HepG2 (cell line): ENCODE results near the gene MORC4. TPM values are rescaled to one million over a fixed set of nuclear protein-coding genes. Genes with fewer than 3 reads are reported as not detected.

Experiments used
- ARNT2 ChIP-seq: sonication (generic); formaldehyde crosslinking; IDR thresholded peaks from 2 replicates; pipeline ENCODE4 v1.8.0; 2022; ENCODE audit warnings: mild to moderate bottlenecking, low read depth, missing genetic modification reagents, moderate library complexity
- HOXD1 ChIP-seq: sonication (generic); formaldehyde crosslinking; IDR thresholded peaks from 2 replicates; pipeline ENCODE4 v1.5.0; 2020; ENCODE audit warnings: missing genetic modification reagents
- NFATC3 ChIP-seq: sonication (generic); formaldehyde crosslinking; IDR thresholded peaks from 2 replicates; pipeline ENCODE4 v1.5.1; 2020; ENCODE audit warnings: mild to moderate bottlenecking, missing genetic modification reagents
- NR2F2 ChIP-seq: IDR thresholded peaks from 2 replicates; pipeline ENCODE4 v1.6.1; 2012; ENCODE audit warnings: low read depth, inconsistent platforms, borderline replicate concordance
- REXO4 ChIP-seq: sonication (generic); formaldehyde crosslinking; IDR thresholded peaks from 2 replicates; pipeline ENCODE4 v1.8.0; 2022; ENCODE audit warnings: missing genetic modification reagents, mild to moderate bottlenecking, borderline replicate concordance
- SALL2 ChIP-seq: sonication (generic); formaldehyde crosslinking; IDR thresholded peaks from 2 replicates; pipeline ENCODE4 v1.8.1; 2023; ENCODE audit warnings: mild to moderate bottlenecking, missing genetic modification reagents, inconsistent platforms
- SETDB1 ChIP-seq: sonication (generic); formaldehyde crosslinking; IDR thresholded peaks from 2 replicates; pipeline ENCODE4 v1.5.1; 2020; ENCODE audit warnings: missing genetic modification reagents, mild to moderate bottlenecking, borderline replicate concordance
- SIN3B ChIP-seq: fragments of 150-350 bp; IDR thresholded peaks from 2 replicates; pipeline ENCODE4 v1.6.1; 2014; ENCODE audit warnings: low read length
- STAT5B ChIP-seq: sonication (generic); formaldehyde crosslinking; IDR thresholded peaks from 2 replicates; pipeline ENCODE4 v1.4.0; 2020; ENCODE audit warnings: missing genetic modification reagents
- YEATS2 ChIP-seq: sonication (generic); formaldehyde crosslinking; IDR thresholded peaks from 2 replicates; pipeline ENCODE4 v1.4.0; 2020; ENCODE audit warnings: missing genetic modification reagents, borderline replicate concordance
- ZNF230 ChIP-seq: sonication (generic); formaldehyde crosslinking; IDR thresholded peaks from 2 replicates; pipeline ENCODE4 v1.4.0; 2020; ENCODE audit warnings: mild to moderate bottlenecking, missing genetic modification reagents
- ZNF282 ChIP-seq: fragments of 450-650 bp; IDR thresholded peaks from 2 replicates; pipeline ENCODE4 v1.6.1; 2018; ENCODE audit not compliant: partially characterized antibody
- ZNF614 ChIP-seq: IDR thresholded peaks from 2 replicates; pipeline ENCODE4 v1.6.1; 2018; ENCODE audit warnings: missing biosample characterization, missing genetic modification reagents, inconsistent platforms, borderline replicate concordance
- ZNF720 ChIP-seq: sonication (generic); formaldehyde crosslinking; IDR thresholded peaks from 2 replicates; pipeline ENCODE4 v1.4.0; 2020; ENCODE audit warnings: missing genetic modification reagents
- polyA plus RNA-seq, 8 experiments: library from polyadenylated mRNA; depleted of rRNA in 3 of 8; stranded (reverse) in 7 of 8; unstranded in 1 of 8; fragments of >200 nt; fragmentation: Illumina TruSeq in 4 of 8; extraction: Trizol in 4 of 8; gene quantifications; 2 replicates each; pipeline versions ENCODE4 v1.2.1 to v1.2.3, GENCODE V29; 2011 to 2016; ENCODE audit warnings: low read depth in 4 of 8, missing spikeins in 1 of 8, mixed read lengths in 1 of 8; ENCODE audit not compliant: insufficient read depth in 1 of 8
- total RNA-seq, 5 experiments: library from RNA; depleted of rRNA; stranded (reverse); fragments of >200 nt; fragmentation: Illumina TruSeq; extraction: Trizol; gene quantifications; 2 replicates each; pipeline ENCODE4 v1.2.3, GENCODE V29; 2016; ENCODE audit warnings: low read depth in 1 of 5
- TF ChIP-seq, protein P1 (sequence below): sonication (generic); formaldehyde crosslinking; IDR thresholded peaks from one replicate; pipeline ENCODE4 v1.5.1; 2020; ENCODE audit warnings: mild to moderate bottlenecking, missing genetic modification reagents; ENCODE audit errors: not compliant biosample characterization
- TF ChIP-seq, protein P2 (sequence below): sonication (generic); formaldehyde crosslinking; IDR thresholded peaks from 2 replicates; pipeline ENCODE4 v1.8.1; 2023; ENCODE audit warnings: mild to moderate bottlenecking, missing genetic modification reagents
- TF ChIP-seq, protein P3 (sequence below): IDR thresholded peaks from 2 replicates; pipeline ENCODE4 v1.6.1; 2016; ENCODE audit warnings: missing genetic modification reagents, missing compliant biosample characterization
- TF ChIP-seq, protein P4 (sequence below): sonication (generic); formaldehyde crosslinking; IDR thresholded peaks from 2 replicates; pipeline ENCODE4 v1.9.0; 2022; ENCODE audit warnings: low read depth, missing genetic modification reagents

MORC4 gene
- total and polyA plus RNA-seq, 2 of the 13 experiments (the other 11 are each of a cell fraction or from before 2014, with no cell fraction given) = 7.3 to 17.6 TPM

DNA sequence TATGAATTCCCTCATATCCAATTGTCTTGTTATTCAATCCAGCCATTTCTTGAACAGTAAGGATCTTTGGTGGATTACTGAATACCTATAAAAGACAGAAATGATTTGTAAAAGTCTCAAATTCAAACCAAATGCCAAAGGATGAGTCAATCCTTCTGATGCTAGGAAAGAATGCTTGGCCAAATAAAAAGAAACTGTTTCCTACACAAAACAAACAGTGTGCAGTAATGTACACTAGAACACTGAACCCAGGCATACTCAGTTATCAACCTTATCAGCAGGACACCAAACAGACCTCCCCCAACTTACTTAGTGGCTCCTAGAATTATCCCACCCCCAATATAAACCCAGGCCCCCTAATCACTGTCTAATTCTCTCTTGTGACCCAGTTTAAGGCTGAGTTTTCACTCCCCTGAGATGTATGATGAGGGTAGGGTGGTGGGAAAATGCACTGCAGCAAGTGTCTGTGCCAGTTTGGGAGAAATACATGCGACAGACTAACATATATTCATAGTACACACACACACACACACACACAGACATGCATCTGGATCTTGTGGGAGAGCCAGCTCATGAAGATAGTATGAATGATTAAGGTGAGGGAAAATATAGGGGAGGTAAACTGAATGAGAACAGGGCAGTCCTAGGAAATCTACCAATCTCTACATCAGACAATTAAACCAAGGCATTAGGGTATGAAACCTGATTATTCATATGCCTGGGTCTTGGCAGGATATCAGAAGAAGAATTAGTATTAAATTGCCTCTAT lies 44.8 kb downstream of the MORC4 start (continued):
- TF ChIP-seq, protein P1, sequence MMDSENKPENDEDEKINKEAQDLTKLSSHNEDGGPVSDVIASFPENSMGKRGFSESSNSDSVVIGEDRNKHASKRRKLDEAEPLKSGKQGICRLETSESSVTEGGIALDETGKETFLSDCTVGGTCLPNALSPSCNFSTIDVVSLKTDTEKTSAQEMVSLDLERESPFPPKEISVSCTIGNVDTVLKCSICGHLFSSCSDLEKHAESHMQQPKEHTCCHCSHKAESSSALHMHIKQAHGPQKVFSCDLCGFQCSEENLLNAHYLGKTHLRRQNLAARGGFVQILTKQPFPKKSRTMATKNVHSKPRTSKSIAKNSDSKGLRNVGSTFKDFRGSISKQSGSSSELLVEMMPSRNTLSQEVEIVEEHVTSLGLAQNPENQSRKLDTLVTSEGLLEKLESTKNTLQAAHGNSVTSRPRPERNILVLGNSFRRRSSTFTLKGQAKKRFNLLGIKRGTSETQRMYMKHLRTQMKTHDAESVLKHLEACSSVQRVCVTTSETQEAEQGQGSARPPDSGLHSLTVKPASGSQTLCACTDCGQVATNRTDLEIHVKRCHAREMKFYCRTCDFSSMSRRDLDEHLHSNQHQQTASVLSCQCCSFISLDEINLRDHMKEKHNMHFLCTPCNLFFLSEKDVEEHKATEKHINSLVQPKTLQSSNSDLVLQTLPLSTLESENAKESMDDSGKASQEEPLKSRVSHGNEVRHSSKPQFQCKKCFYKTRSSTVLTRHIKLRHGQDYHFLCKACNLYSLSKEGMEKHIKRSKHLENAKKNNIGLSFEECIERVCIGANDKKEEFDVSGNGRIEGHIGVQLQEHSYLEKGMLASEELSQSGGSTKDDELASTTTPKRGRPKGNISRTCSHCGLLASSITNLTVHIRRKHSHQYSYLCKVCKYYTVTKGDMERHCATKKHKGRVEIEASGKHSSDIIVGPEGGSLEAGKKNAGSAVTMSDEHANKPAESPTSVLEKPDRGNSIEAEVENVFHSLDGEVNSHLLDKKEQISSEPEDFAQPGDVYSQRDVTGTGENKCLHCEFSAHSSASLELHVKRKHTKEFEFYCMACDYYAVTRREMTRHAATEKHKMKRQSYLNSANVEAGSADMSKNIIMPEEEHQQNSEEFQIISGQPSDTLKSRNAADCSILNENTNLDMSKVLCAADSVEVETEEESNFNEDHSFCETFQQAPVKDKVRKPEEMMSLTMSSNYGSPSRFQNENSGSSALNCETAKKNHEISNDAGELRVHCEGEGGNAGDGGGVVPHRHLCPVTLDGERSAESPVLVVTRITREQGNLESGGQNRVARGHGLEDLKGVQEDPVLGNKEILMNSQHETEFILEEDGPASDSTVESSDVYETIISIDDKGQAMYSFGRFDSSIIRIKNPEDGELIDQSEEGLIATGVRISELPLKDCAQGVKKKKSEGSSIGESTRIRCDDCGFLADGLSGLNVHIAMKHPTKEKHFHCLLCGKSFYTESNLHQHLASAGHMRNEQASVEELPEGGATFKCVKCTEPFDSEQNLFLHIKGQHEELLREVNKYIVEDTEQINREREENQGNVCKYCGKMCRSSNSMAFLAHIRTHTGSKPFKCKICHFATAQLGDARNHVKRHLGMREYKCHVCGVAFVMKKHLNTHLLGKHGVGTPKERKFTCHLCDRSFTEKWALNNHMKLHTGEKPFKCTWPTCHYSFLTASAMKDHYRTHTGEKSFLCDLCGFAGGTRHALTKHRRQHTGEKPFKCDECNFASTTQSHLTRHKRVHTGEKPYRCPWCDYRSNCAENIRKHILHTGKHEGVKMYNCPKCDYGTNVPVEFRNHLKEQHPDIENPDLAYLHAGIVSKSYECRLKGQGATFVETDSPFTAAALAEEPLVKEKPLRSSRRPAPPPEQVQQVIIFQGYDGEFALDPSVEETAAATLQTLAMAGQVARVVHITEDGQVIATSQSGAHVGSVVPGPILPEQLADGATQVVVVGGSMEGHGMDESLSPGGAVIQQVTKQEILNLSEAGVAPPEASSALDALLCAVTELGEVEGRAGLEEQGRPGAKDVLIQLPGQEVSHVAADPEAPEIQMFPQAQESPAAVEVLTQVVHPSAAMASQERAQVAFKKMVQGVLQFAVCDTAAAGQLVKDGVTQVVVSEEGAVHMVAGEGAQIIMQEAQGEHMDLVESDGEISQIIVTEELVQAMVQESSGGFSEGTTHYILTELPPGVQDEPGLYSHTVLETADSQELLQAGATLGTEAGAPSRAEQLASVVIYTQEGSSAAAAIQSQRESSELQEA (CRISPR knock-in tag) = no peak
- TF ChIP-seq, protein P2, sequence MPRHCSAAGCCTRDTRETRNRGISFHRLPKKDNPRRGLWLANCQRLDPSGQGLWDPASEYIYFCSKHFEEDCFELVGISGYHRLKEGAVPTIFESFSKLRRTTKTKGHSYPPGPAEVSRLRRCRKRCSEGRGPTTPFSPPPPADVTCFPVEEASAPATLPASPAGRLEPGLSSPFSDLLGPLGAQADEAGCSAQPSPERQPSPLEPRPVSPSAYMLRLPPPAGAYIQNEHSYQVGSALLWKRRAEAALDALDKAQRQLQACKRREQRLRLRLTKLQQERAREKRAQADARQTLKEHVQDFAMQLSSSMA (CRISPR knock-in tag) = no peak
- no peak for TF ChIP-seq ZNF282
- no peak for TF ChIP-seq SIN3B
- no peak for TF ChIP-seq ZNF720
- no peak for TF ChIP-seq HOXD1 (CRISPR knock-in tag)
- no peak for TF ChIP-seq SETDB1 (CRISPR knock-in tag)
- TF ChIP-seq STAT5B = no peak
- TF ChIP-seq NFATC3 (CRISPR knock-in tag) = no peak
- TF ChIP-seq SALL2 (CRISPR knock-in tag) = no peak
- TF ChIP-seq, protein P3, sequence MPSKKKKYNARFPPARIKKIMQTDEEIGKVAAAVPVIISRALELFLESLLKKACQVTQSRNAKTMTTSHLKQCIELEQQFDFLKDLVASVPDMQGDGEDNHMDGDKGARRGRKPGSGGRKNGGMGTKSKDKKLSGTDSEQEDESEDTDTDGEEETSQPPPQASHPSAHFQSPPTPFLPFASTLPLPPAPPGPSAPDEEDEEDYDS (CRISPR knock-in tag) = no peak
- TF ChIP-seq NR2F2 = 0 out of 2 replicates have a peak, but pooled peaks have one; percentile 32
- no peak for TF ChIP-seq ARNT2 (CRISPR knock-in tag)
- TF ChIP-seq, protein P4, sequence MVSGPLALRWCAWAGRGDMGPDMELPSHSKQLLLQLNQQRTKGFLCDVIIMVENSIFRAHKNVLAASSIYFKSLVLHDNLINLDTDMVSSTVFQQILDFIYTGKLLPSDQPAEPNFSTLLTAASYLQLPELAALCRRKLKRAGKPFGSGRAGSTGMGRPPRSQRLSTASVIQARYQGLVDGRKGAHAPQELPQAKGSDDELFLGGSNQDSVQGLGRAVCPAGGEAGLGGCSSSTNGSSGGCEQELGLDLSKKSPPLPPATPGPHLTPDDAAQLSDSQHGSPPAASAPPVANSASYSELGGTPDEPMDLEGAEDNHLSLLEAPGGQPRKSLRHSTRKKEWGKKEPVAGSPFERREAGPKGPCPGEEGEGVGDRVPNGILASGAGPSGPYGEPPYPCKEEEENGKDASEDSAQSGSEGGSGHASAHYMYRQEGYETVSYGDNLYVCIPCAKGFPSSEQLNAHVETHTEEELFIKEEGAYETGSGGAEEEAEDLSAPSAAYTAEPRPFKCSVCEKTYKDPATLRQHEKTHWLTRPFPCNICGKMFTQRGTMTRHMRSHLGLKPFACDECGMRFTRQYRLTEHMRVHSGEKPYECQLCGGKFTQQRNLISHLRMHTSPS = no peak
- TF ChIP-seq REXO4 = no peak
- no peak for TF ChIP-seq ZNF230 (CRISPR knock-in tag)
- TF ChIP-seq YEATS2 (CRISPR knock-in tag) = no peak
- no peak for TF ChIP-seq ZNF614 (CRISPR knock-in tag)
